ENCODE measurements around the gene TCF3. TPM values are rescaled to one million over a fixed set of nuclear protein-coding genes. Genes with fewer than 3 reads are reported as not detected.

The TCF3 gene
- total and polyA plus RNA-seq, 2 of the 8 experiments (the other 6 are each of a cell fraction or from before 2014, with no cell fraction given) = 241 to 348 TPM

GRCh38 chr19:1605236-1606137, 46.9 kb downstream of the TCF3 start, which contains the start of gene UQCR11:
TSS of gene UQCR11 (minus strand) at chr19:1605462. CDS start at chr19:1605409, 53 bp downstream.
- Histone ChIP-seq H3K4ac (replicated peaks; ENCODE audit: insufficient read length, low read depth, low read length) (peak within 1 kb of the TSS; percentile 85), H3K9me3 (ENCODE audit: insufficient read depth in 2 of 2, low read depth in 1 of 2, low read length in 1 of 2) (no peaks in the 10 kb centered on the region), H2AFZ (ENCODE audit: low read length) (peak within 1 kb of the TSS; percentile 77), H2BK120ac (replicated peaks; ENCODE audit: low read depth, low read length) (no peak within 1 kb of the TSS), H3K23me2 (ENCODE audit: low read depth, low read length) (peaks cover 8% of the 10 kb centered on the region; the same call in 1 of the 2 replicates), H3K27me3 (replicated peaks in 1 of 4; ENCODE audit: control insufficient read depth in 3 of 4, extremely low read depth in 1 of 4, insufficient read depth in 3 of 4, low read length in 3 of 4) (no peaks in the 10 kb centered on the region), H2BK12ac (ENCODE audit: low read depth, low read length) (no peak within 1 kb of the TSS; the same call in 1 of the 2 replicates), H4K5ac (ENCODE audit: insufficient read length, low read depth, low read length) (peak within 1 kb of the TSS; percentile 79), H3K27ac (ENCODE audit: low read depth, low read length) (peak within 1 kb of the TSS; percentile 82), H3K36me3 (ENCODE audit: control insufficient read depth in 2 of 4, insufficient read depth in 4 of 4, low read length in 3 of 4) (peaks cover 1 to 6% (median 2%) of the 10 kb centered on the region in 4 experiments; a peak in 5 of 8 replicates), H2BK5ac (ENCODE audit: low read depth, low read length) (peak within 1 kb of the TSS; percentile 84), H4K91ac (replicated peaks; ENCODE audit: insufficient read length, low read length) (peak within 1 kb of the TSS; percentile 75), H3K4me2 (ENCODE audit: insufficient read depth in 1 of 2, low read depth in 2 of 2, low read length in 2 of 2) (peak within 1 kb of the TSS; percentile 63 to 96), H2AK5ac (ENCODE audit: low read depth, low read length) (peak within 1 kb of the TSS; percentile 26; the same call in 1 of the 2 replicates), H3K9ac (replicated peaks in 1 of 4; ENCODE audit: extremely low read depth in 1 of 4, low read depth in 3 of 4, low read length in 3 of 4) (peak within 1 kb of the TSS; percentile 58 to 71 (median 69); a peak in 6 of 7 replicates), H3K4me3 (ENCODE audit: extremely low read depth in 1 of 4, insufficient read depth in 2 of 4, low read depth in 3 of 4, low read length in 4 of 4) (peak within 1 kb of the TSS; percentile 64 to 86 (median 72)), H3K4me1 (replicated peaks in 1 of 4; ENCODE audit: control insufficient read depth in 3 of 4, insufficient read depth in 4 of 4, low read length in 3 of 4) (peaks cover 0 to 7% (median 3%) of the 10 kb centered on the region in 4 experiments; a peak in 6 of 7 replicates), H3K79me1 (ENCODE audit: low read depth, low read length) (peaks cover 12% of the 10 kb centered on the region), H3K79me2 (ENCODE audit: control insufficient read depth in 1 of 2, insufficient read depth in 2 of 2, low read length in 2 of 2) (peaks cover 7 to 41% of the 10 kb centered on the region in 2 experiments), H4K8ac (ENCODE audit: extremely low read depth, insufficient read depth, low read length) (peak within 1 kb of the TSS; percentile 76), H4K20me1 (replicated peaks in 1 of 2; ENCODE audit: control insufficient read depth in 1 of 2, insufficient read depth in 2 of 2, low read length in 2 of 2) (peaks cover 8 to 17% of the 10 kb centered on the region in 2 experiments), H3K23ac (ENCODE audit: insufficient read length) (no peak within 1 kb of the TSS), H3K14ac (ENCODE audit: insufficient read length) (no peak within 1 kb of the TSS), H3K56ac (replicated peaks; ENCODE audit: insufficient read length, low read depth, low read length) (peak within 1 kb of the TSS; percentile 93), H2BK15ac (ENCODE audit: low read length) (peak within 1 kb of the TSS; percentile 12), H3K18ac (ENCODE audit: extremely low read depth, low read length) (peak within 1 kb of the TSS; percentile 78), H2BK20ac (ENCODE audit: low read length) (no peak within 1 kb of the TSS)
- FAIRE-seq (peak; percentile 58), DNase-seq (ENCODE audit: low read depth in 1 of 2, low spot score in 2 of 2) (peak; percentile 79 to 90)
- CTCF ChIA-PET (ENCODE audit: partially characterized antibody) = interaction anchor here (0.5 to 5.6 kb wide), 14 partner anchors 11 to 538 kb away, joined by 3 to 36 read pairs (median 4); no protein-coding TSS in a partner anchor
- POLR2A ChIA-PET (ENCODE audit: partially characterized antibody) = interaction anchor here (0.9 to 5.1 kb wide), 7 partner anchors 12 to 47 kb away, joined by 3 to 38 read pairs (median 3); partner anchors contain the start of gene MBD3
- 3% methylated on average over 52 of the region's 79 CpGs; no CpG with 5 or more reads in 1 of the 2 experiments for WGBS, 2 experiments (ENCODE audit: extremely low coverage in 1 of 2, insufficient coverage in 1 of 2, insufficient read length in 1 of 2, insufficient replicate concordance in 2 of 2, low coverage in 1 of 2, low lambda C conversion rate in 2 of 2, missing lambda C conversion rate in 1 of 2)
- peak; percentile 60; the same call in 1 of the 2 replicates for TF ChIP-seq TBP (IDR thresholded peaks at IDR 0.05; ENCODE audit: low read depth, low read length)
- no peak for TF ChIP-seq EGR1 (IDR thresholded peaks at IDR 0.05; ENCODE audit: borderline replicate concordance, low read depth, low read length)
- TF ChIP-seq TCF12 (IDR thresholded peaks at IDR 0.05; ENCODE audit: low read depth, low read length) = no peak
- TF ChIP-seq, protein P1, sequence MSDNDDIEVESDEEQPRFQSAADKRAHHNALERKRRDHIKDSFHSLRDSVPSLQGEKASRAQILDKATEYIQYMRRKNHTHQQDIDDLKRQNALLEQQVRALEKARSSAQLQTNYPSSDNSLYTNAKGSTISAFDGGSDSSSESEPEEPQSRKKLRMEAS (IDR thresholded peaks at IDR 0.05) = peak; percentile 93
- TF ChIP-seq ASH2L (IDR thresholded peaks at IDR 0.05; ENCODE audit: low read length) = peak; percentile 78
- TF ChIP-seq JUN (IDR thresholded peaks at IDR 0.05; ENCODE audit: low read depth, low read length) = no peak
- TF ChIP-seq E2F6 (IDR thresholded peaks at IDR 0.05) = peak; percentile 50; the same call in 1 of the 2 replicates
- peak; percentile 88 for TF ChIP-seq RBBP5 (IDR thresholded peaks at IDR 0.05; ENCODE audit: borderline replicate concordance, low read depth, low read length)
- TF ChIP-seq FOSL1 (IDR thresholded peaks at IDR 0.05; ENCODE audit: insufficient read depth, low read depth, low read length) = no peak
- TF ChIP-seq TAF7 (optimal IDR thresholded peaks at IDR 0.05; ENCODE audit: borderline replicate concordance, low read depth, low read length) = no peak

All from H1 (cell line).